H9 (cell line): ENCODE data around the gene GRIN2A. TPM values are rescaled to one million over a fixed set of nuclear protein-coding genes. Genes with fewer than 3 reads are reported as not detected.

Experiments used
- DNase-seq: peaks from one replicate; pipeline ENCODE4 v3.0.0-alpha.2; 2017
- H2AFZ ChIP-seq: one replicate; pipeline ENCODE4 v1.6.1; 2013; ENCODE audit warnings: mild to moderate bottlenecking, low read length, control low read depth, moderate library complexity
- H2AK5ac ChIP-seq: 2 replicates; pipeline ENCODE4 v1.6.1; 2013; ENCODE audit warnings: low read length, control low read depth, mixed read lengths; ENCODE audit not compliant: insufficient read length
- H2BK120ac ChIP-seq: one replicate; pipeline ENCODE4 v1.6.1; 2013; ENCODE audit warnings: low read depth, mild to moderate bottlenecking, low read length, control low read depth, inconsistent platforms; ENCODE audit not compliant: poor library complexity, severe bottlenecking
- H2BK12ac ChIP-seq: 2 replicates; pipeline ENCODE4 v1.6.1; 2013; ENCODE audit warnings: low read length, control low read depth, mixed read lengths, low read depth; ENCODE audit not compliant: insufficient read length
- H2BK15ac ChIP-seq: 2 replicates; pipeline ENCODE4 v1.6.1; 2013; ENCODE audit warnings: low read depth, low read length, control low read depth
- H2BK20ac ChIP-seq: one replicate; pipeline ENCODE4 v1.6.1; 2013; ENCODE audit warnings: low read depth, mild to moderate bottlenecking, low read length, control low read depth, inconsistent platforms; ENCODE audit not compliant: poor library complexity, severe bottlenecking
- H2BK5ac ChIP-seq: 2 replicates; pipeline ENCODE4 v1.6.1; 2013; ENCODE audit warnings: low read length, control low read depth, mixed read lengths; ENCODE audit not compliant: insufficient read length
- H3K14ac ChIP-seq: 2 replicates; pipeline ENCODE4 v1.6.1; 2013; ENCODE audit warnings: low read length, control low read depth; ENCODE audit not compliant: insufficient read depth
- H3K18ac ChIP-seq: 2 replicates; pipeline ENCODE4 v1.6.1; 2013; ENCODE audit warnings: low read depth, mild to moderate bottlenecking, mixed read lengths, low read length, control low read depth; ENCODE audit not compliant: insufficient read length
- H3K23ac ChIP-seq: 2 replicates; pipeline ENCODE4 v1.6.1; 2013; ENCODE audit warnings: low read length, control low read depth, mixed read lengths, low read depth; ENCODE audit not compliant: insufficient read length
- H3K23me2 ChIP-seq: 2 replicates; pipeline ENCODE4 v1.6.1; 2013; ENCODE audit warnings: low read depth, mild to moderate bottlenecking, mixed read lengths, low read length, control low read depth; ENCODE audit not compliant: insufficient read length, poor library complexity, severe bottlenecking
- H3K27ac ChIP-seq: 2 replicates; pipeline ENCODE4 v1.5.1; 2013; ENCODE audit warnings: low read length, control low read depth, mixed read lengths, low read depth; ENCODE audit not compliant: insufficient read length
- H3K27me3 ChIP-seq: 2 replicates; pipeline ENCODE4 v1.6.1; 2013; ENCODE audit warnings: low read length, control low read depth, inconsistent platforms; ENCODE audit not compliant: insufficient read depth
- H3K4ac ChIP-seq: 2 replicates; pipeline ENCODE4 v1.6.1; 2013; ENCODE audit warnings: low read depth, mild to moderate bottlenecking, control low read depth, inconsistent platforms, low read length, moderate library complexity
- H3K4me1 ChIP-seq: 2 replicates; pipeline ENCODE4 v1.6.1; 2013; ENCODE audit warnings: low read length, control low read depth, inconsistent platforms; ENCODE audit not compliant: insufficient read depth
- H3K4me2 ChIP-seq: 2 replicates; pipeline ENCODE4 v1.6.1; 2013; ENCODE audit warnings: low read length, control low read depth, mixed read lengths; ENCODE audit not compliant: insufficient read length, insufficient read depth
- H3K56ac ChIP-seq: 2 replicates; pipeline ENCODE4 v1.6.1; 2013; ENCODE audit warnings: low read depth, mild to moderate bottlenecking, mixed read lengths, low read length, control low read depth; ENCODE audit not compliant: insufficient read length
- H3K79me1 ChIP-seq: 2 replicates; pipeline ENCODE4 v1.6.1; 2013; ENCODE audit warnings: low read depth, mild to moderate bottlenecking, moderate library complexity, low read length, control low read depth, inconsistent platforms; ENCODE audit not compliant: insufficient read depth, poor library complexity, severe bottlenecking
- H3K79me2 ChIP-seq: 2 replicates; pipeline ENCODE4 v1.6.1; 2013; ENCODE audit warnings: low read length, control low read depth, inconsistent platforms; ENCODE audit not compliant: insufficient read depth
- H3K9ac ChIP-seq: 2 replicates; pipeline ENCODE4 v1.6.1; 2013; ENCODE audit warnings: low read length, control low read depth, mixed read lengths; ENCODE audit not compliant: insufficient read length; ENCODE audit errors: extremely low read depth
- H3K9me3 ChIP-seq: one replicate; pipeline ENCODE4 v1.6.1; 2013; ENCODE audit warnings: low read depth, low read length, inconsistent platforms; ENCODE audit not compliant: control insufficient read depth
- H3T11ph ChIP-seq: one replicate; pipeline ENCODE4 v1.6.1; 2013; ENCODE audit warnings: mild to moderate bottlenecking, low read length, control low read depth, inconsistent platforms
- H4K20me1 ChIP-seq: one replicate; pipeline ENCODE4 v1.6.1; 2013; ENCODE audit not compliant: control insufficient read depth, insufficient read length, insufficient read depth
- H4K5ac ChIP-seq: 2 replicates; pipeline ENCODE4 v1.6.1; 2013; ENCODE audit warnings: low read depth, mild to moderate bottlenecking, mixed read lengths, low read length, control low read depth; ENCODE audit not compliant: insufficient read length
- H4K8ac ChIP-seq: replicated peaks from 2 replicates; pipeline ENCODE4 v1.6.1; 2013; ENCODE audit warnings: low read length, control low read depth, mixed read lengths, low read depth; ENCODE audit not compliant: insufficient read length
- H4K91ac ChIP-seq: 2 replicates; pipeline ENCODE4 v1.6.1; 2013; ENCODE audit warnings: low read depth, mild to moderate bottlenecking, moderate library complexity, mixed read lengths, low read length, control low read depth; ENCODE audit not compliant: insufficient read length
- H3K27ac Mint-ChIP-seq, 3 experiments: 2 replicates in 2 of 3; 3 replicates in 1 of 3; pipeline ENCODE4 v1.8.0; 2020 to 2021; ENCODE audit warnings: mixed read lengths in 3 of 3, mild to moderate bottlenecking in 1 of 3, moderate library complexity in 1 of 3
- H3K27me3 Mint-ChIP-seq: 2 replicates; pipeline ENCODE4 v1.8.0; 2021; ENCODE audit warnings: low read depth, mild to moderate bottlenecking, moderate library complexity, mixed read lengths
- H3K36me3 Mint-ChIP-seq, 3 experiments: 2 replicates in 2 of 3; 3 replicates in 1 of 3; pipeline ENCODE4 v1.8.0; 2020 to 2021; ENCODE audit warnings: low read depth in 3 of 3, mixed read lengths in 3 of 3; ENCODE audit not compliant: insufficient read depth in 1 of 3
- H3K4me1 Mint-ChIP-seq, 2 experiments: 2 replicates each; pipeline ENCODE4 v1.8.0; 2020; ENCODE audit warnings: mixed read lengths in 2 of 2
- H3K4me3 Mint-ChIP-seq, 2 experiments: 2 replicates in 1 of 2; 3 replicates in 1 of 2; pipeline ENCODE4 v1.8.0; 2020 to 2021; ENCODE audit warnings: mild to moderate bottlenecking in 2 of 2, mixed read lengths in 2 of 2, moderate library complexity in 1 of 2
- H3K9me3 Mint-ChIP-seq, 2 experiments: 2 replicates in 1 of 2; 3 replicates in 1 of 2; pipeline ENCODE4 v1.8.0; 2020; ENCODE audit warnings: mild to moderate bottlenecking in 2 of 2, mixed read lengths in 2 of 2, moderate library complexity in 1 of 2
- WGBS: extraction: QIAGEN DNeasy Blood & Tissue Kit; methylation state at CpG from one replicate; pipeline ENCODE4 v1.1.7; 2013; ENCODE audit warnings: missing lambda C conversion rate, low lambda C conversion rate, mixed read lengths; ENCODE audit not compliant: insufficient read length; ENCODE audit errors: extremely low coverage; 5-methylcytosine and 5-hydroxymethylcytosine counted together
- total RNA-seq: library from RNA; stranded (reverse); gene quantifications from 2 replicates; pipeline ENCODE4 v1.2.1, GENCODE V29; 2021
- TF ChIP-seq, protein P1 (sequence below): fragments of 200-600 bp; sonication (generic); conservative IDR thresholded peaks from 3 replicates; pipeline ENCODE4 v1.8.0; 2021; ENCODE audit warnings: antibody characterized with exemption, mild to moderate bottlenecking

The GRIN2A gene
- total RNA-seq, 1 experiment from 2014 or later: 1.5 TPM

- H3K4me2 ChIP-seq: no peak overlapping the region
- H3K18ac ChIP-seq: no peak overlapping the region
- H4K91ac ChIP-seq: no peak overlapping the region
- no peak overlapping the region for H2AFZ ChIP-seq
- no peak overlapping the region for H2BK20ac ChIP-seq
- H2AK5ac ChIP-seq: no peak overlapping the region
- H3K27me3 Mint-ChIP-seq: no peaks in the 10 kb centered on the region; the same call in 1 of the 2 replicates
- no peak overlapping the region for H3K9ac ChIP-seq
- no peak overlapping the region for H3K14ac ChIP-seq
- H3K27ac ChIP-seq: no peak overlapping the region
- no peaks in the 10 kb centered on the region for H3K79me2 ChIP-seq
- no peak overlapping the region for H3T11ph ChIP-seq
- no peaks in the 10 kb centered on the region for H3K23me2 ChIP-seq
- no peak overlapping the region for H3K27ac Mint-ChIP-seq
- no peak overlapping the region for H3K4me3 Mint-ChIP-seq
- no peak for DNase-seq
- no peaks in the 10 kb centered on the region for H3K27me3 ChIP-seq
- no peak overlapping the region for H3K4ac ChIP-seq
- peaks cover 0 to 2% of the 10 kb centered on the region in 2 experiments; a peak in 2 of 5 replicates for H3K9me3 Mint-ChIP-seq
- no peak overlapping the region for H4K8ac ChIP-seq
- no CpG with 5 or more reads among the region's 3 CpGs for WGBS
- H2BK5ac ChIP-seq: no peak overlapping the region
- no peak overlapping the region for H2BK120ac ChIP-seq
- peaks cover 4% of the 10 kb centered on the region; the same call in 1 of the 2 replicates for H3K4me1 ChIP-seq
- H3K36me3 Mint-ChIP-seq: no peaks in the 10 kb centered on the region; a peak in 1 of 7 replicates
- H2BK12ac ChIP-seq: no peak overlapping the region
- peaks cover 18 to 21% of the 10 kb centered on the region in 2 experiments for H3K4me1 Mint-ChIP-seq
- no peaks in the 10 kb centered on the region for H3K9me3 ChIP-seq
- no peak overlapping the region for H2BK15ac ChIP-seq
- no peaks in the 10 kb centered on the region for H3K79me1 ChIP-seq
- H4K5ac ChIP-seq: no peak overlapping the region
- TF ChIP-seq, protein P1, sequence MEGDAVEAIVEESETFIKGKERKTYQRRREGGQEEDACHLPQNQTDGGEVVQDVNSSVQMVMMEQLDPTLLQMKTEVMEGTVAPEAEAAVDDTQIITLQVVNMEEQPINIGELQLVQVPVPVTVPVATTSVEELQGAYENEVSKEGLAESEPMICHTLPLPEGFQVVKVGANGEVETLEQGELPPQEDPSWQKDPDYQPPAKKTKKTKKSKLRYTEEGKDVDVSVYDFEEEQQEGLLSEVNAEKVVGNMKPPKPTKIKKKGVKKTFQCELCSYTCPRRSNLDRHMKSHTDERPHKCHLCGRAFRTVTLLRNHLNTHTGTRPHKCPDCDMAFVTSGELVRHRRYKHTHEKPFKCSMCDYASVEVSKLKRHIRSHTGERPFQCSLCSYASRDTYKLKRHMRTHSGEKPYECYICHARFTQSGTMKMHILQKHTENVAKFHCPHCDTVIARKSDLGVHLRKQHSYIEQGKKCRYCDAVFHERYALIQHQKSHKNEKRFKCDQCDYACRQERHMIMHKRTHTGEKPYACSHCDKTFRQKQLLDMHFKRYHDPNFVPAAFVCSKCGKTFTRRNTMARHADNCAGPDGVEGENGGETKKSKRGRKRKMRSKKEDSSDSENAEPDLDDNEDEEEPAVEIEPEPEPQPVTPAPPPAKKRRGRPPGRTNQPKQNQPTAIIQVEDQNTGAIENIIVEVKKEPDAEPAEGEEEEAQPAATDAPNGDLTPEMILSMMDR: no peak
- no peaks in the 10 kb centered on the region for H4K20me1 ChIP-seq
- H3K23ac ChIP-seq: no peak overlapping the region
- no peak overlapping the region for H3K56ac ChIP-seq
Measured at GRCh38 chr16:9869776-9870175, 312.5 kb downstream of the GRIN2A start.
